PC-3 (cell line): ENCODE results near the gene EIF4A3.

Experiments
- EZH2 ChIP-seq: fragments of 300-600 bp; sonication (generic); IDR thresholded peaks from one replicate; pipeline ENCODE4 v1.6.1; 2017; ENCODE audit warnings: antibody characterized with exemption, mild to moderate bottlenecking, low read length; ENCODE audit not compliant: unreplicated experiment
- EZH2phosphoT487 ChIP-seq: fragments of 300-600 bp; sonication (generic); IDR thresholded peaks from 2 replicates; pipeline ENCODE4 v1.6.1; 2018; ENCODE audit warnings: mild to moderate bottlenecking, antibody characterized with exemption, low read length, borderline replicate concordance
- TF ChIP-seq, protein P1 (sequence below): fragments of 300-600 bp; sonication (generic); conservative IDR thresholded peaks from 2 replicates; pipeline ENCODE4 v1.5.1; 2017; ENCODE audit warnings: antibody characterized with exemption, low read depth, mild to moderate bottlenecking, low read length

DNA sequence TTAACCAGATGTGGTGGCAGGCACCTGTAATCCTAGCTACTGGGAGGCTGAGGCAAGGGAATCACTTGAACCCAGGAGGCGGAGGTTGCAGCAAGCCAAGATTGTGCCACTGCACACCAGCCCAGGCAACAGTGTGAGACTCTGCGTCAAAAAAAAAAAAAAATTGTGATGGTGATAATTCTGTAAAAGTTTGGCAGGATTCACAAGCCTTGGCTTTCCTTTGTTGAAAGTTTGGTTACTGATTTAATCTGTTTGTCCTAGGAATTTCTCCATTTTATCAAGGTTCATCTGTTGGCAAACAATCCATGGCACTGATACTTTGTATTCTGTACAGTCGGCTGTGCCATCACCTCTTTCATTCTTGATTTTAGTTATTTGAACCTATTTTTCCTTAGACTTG, 15.9 kb downstream of the EIF4A3 start:
- TF ChIP-seq EZH2phosphoT487 = no peak
- TF ChIP-seq, protein P1, sequence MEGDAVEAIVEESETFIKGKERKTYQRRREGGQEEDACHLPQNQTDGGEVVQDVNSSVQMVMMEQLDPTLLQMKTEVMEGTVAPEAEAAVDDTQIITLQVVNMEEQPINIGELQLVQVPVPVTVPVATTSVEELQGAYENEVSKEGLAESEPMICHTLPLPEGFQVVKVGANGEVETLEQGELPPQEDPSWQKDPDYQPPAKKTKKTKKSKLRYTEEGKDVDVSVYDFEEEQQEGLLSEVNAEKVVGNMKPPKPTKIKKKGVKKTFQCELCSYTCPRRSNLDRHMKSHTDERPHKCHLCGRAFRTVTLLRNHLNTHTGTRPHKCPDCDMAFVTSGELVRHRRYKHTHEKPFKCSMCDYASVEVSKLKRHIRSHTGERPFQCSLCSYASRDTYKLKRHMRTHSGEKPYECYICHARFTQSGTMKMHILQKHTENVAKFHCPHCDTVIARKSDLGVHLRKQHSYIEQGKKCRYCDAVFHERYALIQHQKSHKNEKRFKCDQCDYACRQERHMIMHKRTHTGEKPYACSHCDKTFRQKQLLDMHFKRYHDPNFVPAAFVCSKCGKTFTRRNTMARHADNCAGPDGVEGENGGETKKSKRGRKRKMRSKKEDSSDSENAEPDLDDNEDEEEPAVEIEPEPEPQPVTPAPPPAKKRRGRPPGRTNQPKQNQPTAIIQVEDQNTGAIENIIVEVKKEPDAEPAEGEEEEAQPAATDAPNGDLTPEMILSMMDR = no peak
- TF ChIP-seq EZH2 = no peak
